Activated T-cell treated with anti-CD3 and anti-CD28 coated beads, Interleukin-2, amount 50 U/mL, for 4 hours (primary cell): ENCODE measurements around the gene ASPRV1. TPM values are rescaled to one million over a fixed set of nuclear protein-coding genes. Genes with fewer than 3 reads are reported as not detected.

ENCODE experiments used
- ATAC-seq, 2 donors: fragments of 200-7000 bp; cut with Tn5 transposase; one replicate each; pipeline ENCODE4 v1.10.0; 2021
- DNase-seq: peaks from one replicate; pipeline ENCODE4 v3.0.0-alpha.2; 2020
- H3K27me3 Mint-ChIP-seq: one replicate; pipeline ENCODE4 v1.8.0; 2021; ENCODE audit warnings: low read depth, mixed read lengths
- H3K36me3 Mint-ChIP-seq: one replicate; pipeline ENCODE4 v1.8.0; 2022; ENCODE audit warnings: mixed read lengths; ENCODE audit not compliant: insufficient read depth
- H3K4me1 Mint-ChIP-seq: one replicate; pipeline ENCODE4 v1.8.0; 2021; ENCODE audit warnings: low read depth, mixed read lengths
- H3K4me3 Mint-ChIP-seq: one replicate; pipeline ENCODE4 v1.8.0; 2021; ENCODE audit warnings: mild to moderate bottlenecking, moderate library complexity, mixed read lengths
- H3K9me3 Mint-ChIP-seq: one replicate; pipeline ENCODE4 v1.8.0; 2021; ENCODE audit warnings: mixed read lengths
- total RNA-seq, 3 donors: library from RNA; stranded (reverse); gene quantifications; one replicate each; pipeline ENCODE4 v1.2.1, GENCODE V29; 2021

Gene ASPRV1
- total RNA-seq, 3 donors from 2014 or later = 0.46 to 0.74 (median 0.54) TPM

DNA sequence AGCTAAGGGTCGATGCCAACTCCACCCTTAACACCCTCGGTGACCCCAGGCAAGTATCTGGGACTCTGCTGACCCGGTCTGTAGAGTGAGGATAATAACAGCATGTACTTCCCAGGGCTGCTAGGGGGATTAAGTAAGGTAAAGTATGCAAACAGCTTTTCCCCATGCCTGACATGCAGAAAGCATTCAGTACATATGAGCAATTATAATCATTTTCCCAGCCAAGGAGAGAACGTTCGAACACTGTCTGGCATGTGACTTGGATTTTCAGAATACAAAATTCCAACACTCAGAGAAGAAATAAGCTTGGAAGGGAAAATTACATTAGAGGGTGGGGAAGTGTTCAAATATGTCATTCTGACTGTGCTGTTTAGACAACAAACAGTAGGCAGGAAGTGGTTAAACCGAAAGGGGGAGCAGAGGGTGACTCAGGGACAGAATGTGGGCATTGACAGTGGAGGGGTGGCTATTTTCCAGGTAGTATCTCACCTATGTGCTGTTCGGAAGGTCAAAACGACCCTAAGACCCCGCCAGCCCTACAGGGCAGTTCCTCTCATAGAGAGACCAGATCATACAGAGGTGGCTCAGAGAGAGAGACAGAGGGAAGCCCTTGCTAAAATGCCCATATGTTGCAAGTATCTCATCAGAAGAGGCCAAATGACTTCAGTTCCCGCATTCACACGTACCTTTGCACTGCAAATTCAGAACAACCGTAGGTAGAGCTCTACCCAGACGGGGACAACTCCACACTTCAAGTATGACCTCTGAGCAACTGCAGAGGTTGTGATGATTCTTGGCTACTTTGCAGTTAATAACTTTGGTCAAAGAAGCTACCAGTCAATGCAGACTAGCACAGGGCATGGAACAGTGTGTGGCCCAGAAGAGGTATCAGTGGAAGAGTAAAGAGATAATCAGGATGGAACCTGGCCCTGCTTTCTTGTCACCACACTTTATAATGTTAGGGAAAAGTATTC, 14.8 kb downstream of the ASPRV1 start:
- Mint-ChIP-seq H3K36me3 (peaks cover 10% of the 10 kb centered on the region), H3K4me3 (peak overlapping the region; percentile 11), H3K9me3 (no peaks in the 10 kb centered on the region), H3K27me3 (no peaks in the 10 kb centered on the region), H3K4me1 (peaks cover 35% of the 10 kb centered on the region)
- ATAC-seq (peak; percentile 86 to 88), DNase-seq (peak; percentile 31)

DNA sequence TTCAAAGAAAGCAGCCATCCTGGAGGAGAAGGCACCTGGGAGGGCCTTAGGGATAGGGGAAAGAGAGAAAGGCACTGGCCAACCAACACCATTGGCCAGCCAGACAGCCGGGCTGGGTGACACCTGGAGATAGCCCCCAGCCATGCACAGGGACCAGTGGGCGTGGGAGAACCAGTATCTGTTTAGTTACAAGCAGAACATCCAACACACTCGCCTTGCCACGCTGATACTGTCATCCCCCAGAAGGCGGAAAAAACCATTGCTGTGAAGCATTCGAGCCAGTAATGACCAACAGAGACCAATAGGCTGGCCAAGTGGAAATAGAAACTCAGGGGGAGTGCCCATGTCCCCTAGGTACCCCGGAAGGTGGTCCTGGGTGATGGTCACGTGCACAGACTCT, 15.5 kb downstream of the ASPRV1 start:
- H3K27me3 Mint-ChIP-seq = no peaks in the 10 kb centered on the region
- peaks cover 12% of the 10 kb centered on the region for H3K36me3 Mint-ChIP-seq
- H3K9me3 Mint-ChIP-seq = no peaks in the 10 kb centered on the region
- no peak overlapping the region for H3K4me3 Mint-ChIP-seq
- DNase-seq = no peak
- no peak for ATAC-seq
- peaks cover 35% of the 10 kb centered on the region for H3K4me1 Mint-ChIP-seq

DNA sequence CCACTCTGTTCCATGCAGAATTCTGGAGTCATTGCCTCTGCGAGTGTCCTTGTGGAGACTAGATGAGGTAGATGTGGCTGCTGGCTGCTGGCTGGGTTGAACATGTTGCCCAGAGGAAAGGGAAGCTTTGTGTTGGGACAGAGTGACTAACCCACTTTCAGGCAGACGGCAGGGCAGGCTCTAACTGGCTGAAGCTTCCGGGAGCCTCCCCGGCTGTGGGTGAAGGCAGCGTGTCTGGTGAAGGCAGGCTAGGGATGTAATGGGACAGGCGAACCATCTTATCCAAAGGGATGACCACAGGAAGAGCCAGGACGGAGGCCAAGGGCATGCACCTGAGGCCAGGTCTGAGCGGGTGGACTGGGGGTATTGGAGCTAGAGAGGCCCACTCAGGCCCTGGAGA, 16.0 kb downstream of the ASPRV1 start:
- DNase-seq (no peak), ATAC-seq (no peak)
- H3K27me3 Mint-ChIP-seq = no peaks in the 10 kb centered on the region
- peaks cover 16% of the 10 kb centered on the region for H3K36me3 Mint-ChIP-seq
- peaks cover 35% of the 10 kb centered on the region for H3K4me1 Mint-ChIP-seq
- no peak overlapping the region for H3K4me3 Mint-ChIP-seq
- H3K9me3 Mint-ChIP-seq = no peaks in the 10 kb centered on the region

DNA sequence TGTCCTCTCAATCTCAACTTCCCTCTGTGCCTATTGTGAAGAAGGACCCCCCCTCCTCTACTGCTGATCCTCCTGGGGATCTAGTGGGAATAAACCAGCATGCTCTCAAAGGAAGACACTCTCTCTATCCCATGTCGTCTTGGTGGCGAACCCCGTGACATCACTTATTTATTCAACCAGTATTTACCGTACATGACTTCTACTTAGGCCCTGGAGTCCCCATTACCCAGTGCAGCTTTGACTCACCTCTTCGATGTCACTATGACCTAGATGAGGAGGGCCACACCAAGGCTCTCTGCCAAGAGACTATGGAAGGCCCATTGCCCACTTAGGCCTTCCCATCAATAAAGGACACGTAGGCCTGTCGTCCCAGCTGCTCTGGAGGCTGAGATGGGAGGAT, 16.7 kb downstream of the ASPRV1 start:
- H3K4me3 Mint-ChIP-seq = no peak overlapping the region
- peaks cover 16% of the 10 kb centered on the region for H3K36me3 Mint-ChIP-seq
- H3K4me1 Mint-ChIP-seq = peaks cover 35% of the 10 kb centered on the region
- no peaks in the 10 kb centered on the region for H3K27me3 Mint-ChIP-seq
- H3K9me3 Mint-ChIP-seq = no peaks in the 10 kb centered on the region
- no peak for ATAC-seq
- DNase-seq = no peak

DNA sequence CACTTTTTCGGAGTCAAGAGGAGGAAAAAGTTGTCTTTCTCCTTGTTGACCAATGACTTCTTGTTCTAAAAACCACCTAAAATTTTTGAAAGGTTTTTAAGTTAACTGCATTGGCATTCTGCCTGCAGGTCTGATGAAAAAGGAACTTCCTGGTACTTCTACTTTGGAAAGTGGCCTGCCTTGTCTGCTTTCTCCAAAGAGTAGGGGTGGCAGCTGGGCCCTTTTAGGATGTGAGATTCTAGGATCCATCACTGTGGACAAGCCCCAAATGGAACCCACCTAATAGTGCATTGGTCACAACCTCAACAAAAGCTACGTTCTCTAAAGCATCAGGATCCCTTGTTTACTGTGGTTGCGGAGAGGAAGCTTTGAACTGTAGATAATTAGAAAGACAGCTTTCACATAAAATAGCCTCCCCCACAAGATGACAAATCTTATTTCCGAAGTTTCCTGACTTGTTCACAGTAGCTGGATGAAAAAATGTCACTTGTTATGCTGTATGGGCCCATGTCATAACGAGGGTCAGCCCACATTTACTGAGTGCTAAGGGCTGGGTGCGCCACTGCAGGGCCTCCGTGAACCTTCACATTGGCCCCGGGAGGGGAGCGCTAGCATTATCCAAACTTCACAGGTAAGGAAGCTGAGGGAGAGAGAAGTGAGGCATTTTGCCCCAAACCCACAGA, 17.4 kb downstream of the ASPRV1 start:
- no peaks in the 10 kb centered on the region for H3K27me3 Mint-ChIP-seq

DNA sequence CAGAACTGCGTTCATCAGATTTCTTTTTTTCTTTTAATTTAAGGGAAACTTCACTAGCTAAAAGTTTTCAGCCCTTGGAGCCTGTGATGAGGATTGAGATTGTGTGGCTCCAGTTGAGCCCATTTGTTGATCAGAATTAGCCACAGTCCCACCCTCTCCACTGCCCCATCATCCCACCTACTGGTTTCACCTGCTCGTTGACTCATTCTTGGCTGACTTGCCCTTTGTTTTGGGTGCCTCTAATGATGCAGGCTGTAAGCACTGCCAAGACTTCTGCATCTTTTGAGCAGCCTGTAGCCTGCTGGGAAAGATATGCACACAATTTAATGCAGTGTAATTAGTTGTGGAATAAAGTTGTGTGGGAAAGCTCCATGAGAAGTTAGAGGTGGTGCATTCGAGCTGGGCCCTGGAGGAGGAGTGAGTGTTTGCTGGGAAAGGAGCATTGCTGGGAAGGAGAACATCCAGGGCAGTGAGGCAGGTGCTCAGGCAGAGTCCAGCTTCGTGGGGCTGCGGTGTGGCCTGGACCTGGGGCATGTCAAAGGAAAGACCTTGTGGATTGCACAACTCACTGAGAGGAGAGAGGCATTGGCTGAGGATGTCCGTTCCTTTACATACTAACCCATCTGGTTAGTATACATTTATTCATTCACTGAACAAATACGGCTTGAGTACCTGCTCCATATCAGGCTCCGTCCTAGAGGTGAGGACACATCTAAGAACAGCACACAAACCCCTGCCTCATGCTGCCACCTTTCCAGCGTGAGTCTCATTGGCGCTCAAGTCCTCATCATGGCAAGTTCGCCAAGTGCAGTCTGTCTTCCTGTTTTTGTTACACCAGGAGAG, 18.2 kb downstream of the ASPRV1 start:
- no peak for DNase-seq
- Mint-ChIP-seq H3K9me3 (no peaks in the 10 kb centered on the region), H3K27me3 (no peaks in the 10 kb centered on the region), H3K4me3 (no peak overlapping the region), H3K36me3 (peaks cover 30% of the 10 kb centered on the region), H3K4me1 (peaks cover 35% of the 10 kb centered on the region)
- no peak for ATAC-seq

More for the DNA sequence above, 17.4 kb downstream of the ASPRV1 start:
- H3K4me1 Mint-ChIP-seq = peaks cover 35% of the 10 kb centered on the region
- H3K4me3 Mint-ChIP-seq = no peak overlapping the region
- peaks cover 23% of the 10 kb centered on the region for H3K36me3 Mint-ChIP-seq
- ATAC-seq (no peak), DNase-seq (no peak)
- H3K9me3 Mint-ChIP-seq = no peaks in the 10 kb centered on the region

DNA sequence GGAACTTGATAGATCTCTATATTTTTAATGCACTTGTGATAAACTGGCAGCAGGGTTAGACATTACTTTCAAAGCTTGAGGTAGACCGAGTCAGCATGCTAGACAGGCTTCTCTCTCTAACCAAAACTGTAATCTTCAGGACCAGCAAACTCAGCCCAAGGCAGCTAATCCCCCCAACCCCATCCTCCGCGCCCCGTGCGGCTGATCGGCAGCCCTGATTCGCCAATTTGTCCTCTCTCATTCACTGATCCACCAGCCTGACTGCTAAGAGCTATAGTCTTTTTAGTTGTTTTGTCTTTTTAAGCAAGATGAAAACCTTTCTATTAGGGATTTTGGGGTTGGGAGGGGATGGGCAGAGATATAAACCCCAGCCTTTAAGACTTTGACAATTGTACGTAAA, 20.7 kb downstream of the ASPRV1 start:
- Mint-ChIP-seq H3K4me1 (peaks cover 16% of the 10 kb centered on the region), H3K4me3 (no peak overlapping the region), H3K27me3 (no peaks in the 10 kb centered on the region), H3K9me3 (no peaks in the 10 kb centered on the region), H3K36me3 (peaks cover 51% of the 10 kb centered on the region)
- DNase-seq = no peak
- ATAC-seq = no peak

DNA sequence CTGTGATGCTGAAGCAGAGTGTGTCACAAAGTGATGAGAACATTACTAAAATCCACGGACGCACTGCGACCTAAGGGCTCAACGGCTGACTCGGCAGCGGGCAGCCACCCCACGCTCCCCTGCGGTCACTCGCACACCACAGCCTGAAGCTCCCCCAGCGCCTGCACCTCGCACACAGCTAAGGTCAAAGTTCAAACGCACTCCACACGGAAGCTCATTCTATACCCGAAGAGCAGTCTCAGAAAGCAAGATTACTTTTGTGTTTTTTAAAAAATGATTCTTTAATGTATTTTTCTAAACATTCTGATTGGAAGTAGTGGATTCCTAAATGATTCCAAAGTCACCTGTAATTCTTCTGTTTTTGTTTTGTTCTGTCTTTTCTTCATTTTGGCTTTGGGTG, 21.7 kb downstream of the ASPRV1 start:
- peaks cover 8% of the 10 kb centered on the region for H3K4me1 Mint-ChIP-seq

DNA sequence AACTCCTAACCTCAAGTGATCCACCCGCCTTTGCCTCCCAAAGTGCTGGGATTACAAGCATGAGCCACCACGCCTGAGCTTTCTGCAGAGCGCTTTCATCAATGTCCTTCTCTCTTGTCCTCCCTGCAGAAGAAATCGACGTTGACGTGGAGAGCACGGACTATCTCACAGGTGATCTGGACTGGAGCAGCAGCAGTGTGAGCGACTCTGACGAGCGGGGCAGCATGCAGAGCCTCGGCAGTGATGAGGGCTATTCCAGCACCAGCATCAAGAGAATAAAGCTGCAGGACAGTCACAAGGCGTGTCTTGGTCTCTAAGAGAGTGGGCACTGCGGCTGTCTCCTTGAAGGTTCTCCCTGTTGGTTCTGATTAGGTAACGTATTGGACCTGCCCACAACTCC, 23.5 kb downstream of the ASPRV1 start:
- no peak for DNase-seq
- H3K27me3 Mint-ChIP-seq = no peaks in the 10 kb centered on the region
- peaks cover 57% of the 10 kb centered on the region for H3K36me3 Mint-ChIP-seq
- no peaks in the 10 kb centered on the region for H3K9me3 Mint-ChIP-seq
- H3K4me3 Mint-ChIP-seq = no peak overlapping the region
- H3K4me1 Mint-ChIP-seq = peaks cover 17% of the 10 kb centered on the region
- no peak for ATAC-seq

More for the DNA sequence above, 21.7 kb downstream of the ASPRV1 start:
- no peaks in the 10 kb centered on the region for H3K27me3 Mint-ChIP-seq
- peaks cover 57% of the 10 kb centered on the region for H3K36me3 Mint-ChIP-seq
- ATAC-seq (no peak), DNase-seq (no peak)
- no peaks in the 10 kb centered on the region for H3K9me3 Mint-ChIP-seq
- H3K4me3 Mint-ChIP-seq = no peak overlapping the region

DNA sequence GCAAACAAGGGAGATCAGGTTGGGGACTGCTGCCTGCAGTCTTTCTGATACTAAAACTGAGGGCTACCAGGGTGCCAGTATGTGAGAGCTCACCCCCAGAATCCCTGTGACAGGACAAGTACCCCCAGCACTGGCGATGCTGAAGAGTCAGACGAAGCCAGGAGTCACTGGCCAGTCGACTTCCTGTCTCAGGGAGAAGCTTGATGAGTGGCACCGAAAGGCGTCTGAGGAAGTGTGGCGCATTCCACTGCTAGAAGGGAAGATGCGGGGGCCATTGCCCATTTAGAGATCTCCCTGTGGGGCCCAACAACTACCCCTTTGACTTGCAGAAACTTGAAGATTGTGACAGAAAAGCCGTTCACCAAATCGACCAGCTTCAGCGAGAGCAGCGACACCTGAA, 24.5 kb downstream of the ASPRV1 start:
- no peaks in the 10 kb centered on the region for H3K9me3 Mint-ChIP-seq

DNA sequence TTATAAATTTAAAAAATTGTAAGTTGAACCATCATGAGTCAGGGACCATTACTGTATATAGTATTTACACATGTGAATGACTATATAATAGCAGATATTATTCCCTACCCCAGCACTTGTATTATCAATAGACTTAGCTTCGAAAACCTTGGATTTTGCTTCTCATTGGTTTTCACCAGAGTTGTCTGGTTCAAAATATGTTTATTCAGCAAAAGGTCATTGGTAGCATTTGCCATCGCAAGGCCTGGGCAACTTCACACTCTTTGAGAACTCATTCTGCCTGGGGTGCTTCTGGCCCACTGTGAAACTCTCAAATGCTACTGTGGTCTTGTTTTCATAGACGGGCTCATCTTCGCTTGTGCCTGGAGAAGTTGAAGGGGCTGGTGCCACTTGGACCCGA, 26.4 kb downstream of the ASPRV1 start:
- no peak for ATAC-seq
- H3K27me3 Mint-ChIP-seq = no peaks in the 10 kb centered on the region
- H3K4me3 Mint-ChIP-seq = no peak overlapping the region
- peaks cover 31% of the 10 kb centered on the region for H3K4me1 Mint-ChIP-seq
- H3K36me3 Mint-ChIP-seq = peaks cover 53% of the 10 kb centered on the region
- no peak for DNase-seq
- no peaks in the 10 kb centered on the region for H3K9me3 Mint-ChIP-seq

More for the DNA sequence above, 24.5 kb downstream of the ASPRV1 start:
- ATAC-seq = no peak
- no peak overlapping the region for H3K4me3 Mint-ChIP-seq
- no peak for DNase-seq
- no peaks in the 10 kb centered on the region for H3K27me3 Mint-ChIP-seq
- peaks cover 24% of the 10 kb centered on the region for H3K4me1 Mint-ChIP-seq
- H3K36me3 Mint-ChIP-seq = peaks cover 59% of the 10 kb centered on the region

DNA sequence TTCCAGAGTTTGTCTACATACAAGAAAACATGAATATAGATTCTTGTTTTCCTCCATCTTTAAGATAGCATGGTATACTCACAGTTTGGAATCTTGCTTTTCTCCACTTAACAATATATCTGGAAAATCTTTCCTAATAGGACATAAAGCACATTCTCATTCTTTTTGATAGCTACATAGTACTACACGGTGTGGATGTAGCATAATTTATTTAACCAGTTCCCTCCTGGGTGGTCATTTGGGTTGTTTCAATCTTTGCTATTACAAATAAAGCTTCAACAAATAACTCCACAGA, 26.9 kb downstream of the ASPRV1 start:
- no peaks in the 10 kb centered on the region for H3K9me3 Mint-ChIP-seq
- ATAC-seq (no peak), DNase-seq (no peak)
- H3K27me3 Mint-ChIP-seq = no peaks in the 10 kb centered on the region
- peaks cover 31% of the 10 kb centered on the region for H3K4me1 Mint-ChIP-seq
- H3K36me3 Mint-ChIP-seq = peaks cover 51% of the 10 kb centered on the region
- no peak overlapping the region for H3K4me3 Mint-ChIP-seq

DNA sequence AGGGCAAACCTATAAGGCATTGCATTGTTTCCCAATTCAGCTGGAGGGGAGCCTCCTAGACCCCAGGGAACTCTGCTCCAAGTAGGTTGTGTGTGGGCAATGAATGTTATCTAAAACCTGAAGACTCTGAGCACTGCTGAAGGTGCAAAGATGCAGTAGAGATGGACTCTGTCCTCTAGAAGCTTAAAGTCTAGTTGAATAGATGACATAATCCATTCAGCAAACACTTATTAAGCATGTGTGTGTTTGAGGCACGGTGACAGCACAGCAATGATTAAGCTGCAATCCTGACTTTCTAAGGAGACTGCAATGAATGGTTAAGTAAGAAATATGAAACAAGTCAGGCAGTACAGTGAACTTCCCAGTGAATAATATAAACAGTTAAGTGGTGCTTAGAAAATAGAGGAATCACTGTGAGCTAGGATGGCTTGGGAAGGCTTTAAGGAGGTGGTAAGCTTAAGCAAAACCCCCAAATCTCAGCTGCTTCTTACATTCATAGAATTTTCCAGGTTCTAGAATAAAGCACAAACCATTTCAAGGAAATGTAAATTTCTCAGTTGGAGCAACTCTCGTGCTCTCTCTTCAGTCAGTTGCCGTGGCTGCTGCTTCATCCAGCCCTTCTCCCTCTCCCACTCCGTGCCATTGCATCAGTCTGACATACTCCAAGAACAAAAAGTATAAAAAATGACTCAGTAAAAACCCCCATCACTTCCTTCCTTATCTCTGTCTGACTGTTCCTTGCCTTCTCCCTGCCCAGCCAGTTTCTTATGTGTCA, 27.4 kb downstream of the ASPRV1 start:
- DNase-seq = no peak
- H3K36me3 Mint-ChIP-seq = peaks cover 50% of the 10 kb centered on the region

More for the DNA sequence above, 27.4 kb downstream of the ASPRV1 start:
- H3K4me3 Mint-ChIP-seq = no peak overlapping the region
- peak; percentile 58 to 69 for ATAC-seq
- no peaks in the 10 kb centered on the region for H3K27me3 Mint-ChIP-seq
- H3K9me3 Mint-ChIP-seq = no peaks in the 10 kb centered on the region
- H3K4me1 Mint-ChIP-seq = peaks cover 33% of the 10 kb centered on the region
